DND-41 (cell line): ENCODE data around the gene DCST1.

Experiments
- ATAC-seq: fragments of 200-7000 bp; cut with Tn5 transposase; 3 replicates; pipeline ENCODE4 v1.9.1; 2021; ENCODE audit warnings: low read depth; ENCODE audit not compliant: insufficient read depth
- DNase-seq: peaks from one replicate; pipeline ENCODE4 v3.0.0-alpha.2; 2020
- H2AFZ ChIP-seq: 2 replicates; pipeline ENCODE4 v1.6.0; 2012; ENCODE audit warnings: low read depth, low read length
- H3K27ac ChIP-seq: 2 replicates; pipeline ENCODE4 v1.5.1; 2012; ENCODE audit warnings: low read length, inconsistent platforms
- H3K27me3 ChIP-seq: fragments of 200-600 bp; sonication (generic); 2 replicates; pipeline ENCODE4 v1.6.0; 2012; ENCODE audit warnings: low read length, mild to moderate bottlenecking, inconsistent platforms; ENCODE audit not compliant: insufficient read depth, poor library complexity
- H3K36me3 ChIP-seq: 2 replicates; pipeline ENCODE4 v1.5.1; 2012; ENCODE audit warnings: low read length, inconsistent platforms; ENCODE audit not compliant: insufficient read depth
- H3K4me1 ChIP-seq: 2 replicates; pipeline ENCODE4 v1.5.1; 2012; ENCODE audit warnings: mild to moderate bottlenecking, low read length; ENCODE audit not compliant: insufficient read depth
- H3K4me2 ChIP-seq: 2 replicates; pipeline ENCODE4 v1.6.0; 2012; ENCODE audit warnings: mild to moderate bottlenecking, moderate library complexity, low read length, inconsistent platforms; ENCODE audit not compliant: insufficient read depth
- H3K4me3 ChIP-seq, 2 experiments: fragments of 200-600 bp in 1 of 2; shearing (Covaris generic) in 1 of 2; 2 replicates each; pipeline ENCODE4 v1.5.1; 2012 to 2016; ENCODE audit warnings: inconsistent platforms in 2 of 2, low read length in 2 of 2, mild to moderate bottlenecking in 2 of 2, low read depth in 1 of 2, moderate library complexity in 1 of 2
- H3K79me2 ChIP-seq: 2 replicates; pipeline ENCODE4 v1.6.0; 2012; ENCODE audit warnings: low read length, inconsistent platforms; ENCODE audit not compliant: insufficient read depth
- H3K9ac ChIP-seq: 2 replicates; pipeline ENCODE4 v1.6.0; 2012; ENCODE audit warnings: low read depth, mild to moderate bottlenecking, inconsistent platforms, low read length, moderate library complexity
- H3K9me3 ChIP-seq: 2 replicates; pipeline ENCODE4 v1.5.1; 2012; ENCODE audit warnings: low read length, moderate library complexity, mild to moderate bottlenecking, inconsistent platforms; ENCODE audit not compliant: insufficient read depth, severe bottlenecking
- H4K20me1 ChIP-seq: 2 replicates; pipeline ENCODE4 v1.6.0; 2012; ENCODE audit warnings: low read length; ENCODE audit not compliant: insufficient read depth
- CTCF ChIP-seq: IDR thresholded peaks from 2 replicates; pipeline ENCODE4 v1.5.1; 2012; ENCODE audit warnings: borderline replicate concordance, low read length, moderate library complexity, mild to moderate bottlenecking; ENCODE audit not compliant: poor library complexity, severe bottlenecking; ENCODE audit errors: extremely low read depth
- EZH2 ChIP-seq: IDR thresholded peaks from 3 replicates; pipeline ENCODE4 v1.6.1; 2012; ENCODE audit warnings: borderline replicate concordance, low read depth, mild to moderate bottlenecking, moderate library complexity, low read length, inconsistent platforms; ENCODE audit not compliant: severe bottlenecking

The DCST1 gene

GRCh38 chr1:155017946-155018316 lies 15.7 kb upstream of the DCST1 start:
- peak overlapping the region; percentile 41; the same call in 1 of the 2 replicates for H3K4me2 ChIP-seq
- no peak for DNase-seq

GRCh38 chr1:155018617-155019348 lies 14.8 kb upstream of the DCST1 start:
- ATAC-seq, result no peak
- Histone ChIP-seq H3K4me2 (no peak overlapping the region), H2AFZ (no peak overlapping the region), H3K9ac (no peak overlapping the region), H3K27ac (no peak overlapping the region), H3K36me3 (no peaks in the 10 kb centered on the region), H3K27me3 (peaks cover 34% of the 10 kb centered on the region), H3K9me3 (no peaks in the 10 kb centered on the region), H4K20me1 (peaks cover 47% of the 10 kb centered on the region), H3K4me1 (peaks cover 13% of the 10 kb centered on the region), H3K4me3 (no peak overlapping the region), H3K79me2 (no peaks in the 10 kb centered on the region)
- TF ChIP-seq CTCF (no peak), EZH2 (no peak)
- no peak for DNase-seq

More at GRCh38 chr1:155017946-155018316, 15.7 kb upstream of the DCST1 start:
- H4K20me1 ChIP-seq, result peaks cover 50% of the 10 kb centered on the region
- no peak for ATAC-seq
- no peaks in the 10 kb centered on the region for H3K9me3 ChIP-seq
- H3K36me3 ChIP-seq, result no peaks in the 10 kb centered on the region
- no peak overlapping the region for H3K9ac ChIP-seq
- H3K27me3 ChIP-seq, result peaks cover 33% of the 10 kb centered on the region
- no peak overlapping the region for H3K27ac ChIP-seq
- no peak overlapping the region for H2AFZ ChIP-seq
- H3K4me1 ChIP-seq, result peaks cover 13% of the 10 kb centered on the region
- no peak overlapping the region for H3K4me3 ChIP-seq
- TF ChIP-seq CTCF, result no peak
- TF ChIP-seq EZH2, result no peak
- H3K79me2 ChIP-seq, result no peaks in the 10 kb centered on the region

- Histone ChIP-seq H3K36me3 (no peaks in the 10 kb centered on the region), H3K9ac (no peak overlapping the region), H3K9me3 (no peaks in the 10 kb centered on the region), H3K4me3 (no peak overlapping the region), H2AFZ (no peak overlapping the region), H3K27me3 (peaks cover 34% of the 10 kb centered on the region), H3K4me1 (peaks cover 13% of the 10 kb centered on the region), H3K4me2 (no peak overlapping the region), H3K27ac (no peak overlapping the region), H3K79me2 (no peaks in the 10 kb centered on the region), H4K20me1 (peaks cover 41% of the 10 kb centered on the region)
- DNase-seq, result no peak
- no peak for ATAC-seq
- no peak for TF ChIP-seq EZH2
- TF ChIP-seq CTCF, result no peak
Measured at GRCh38 chr1:155019377-155020245, 14.0 kb upstream of the DCST1 start.
